Brain pericyte (primary cell): ENCODE data around the gene PRKN.
"Not testable (repeated sequence)": the region's sequence is repeated elsewhere in the genome, so short reads cannot be mapped to it uniquely, and the experiment has no call there.

Source experiments
- DNase-seq: peaks from one replicate; pipeline ENCODE4 v3.0.0-alpha.2; 2012; ENCODE audit warnings: low read depth, low spot score

Gene PRKN

GRCh38 chr6:161498359-161498758 is 1229.2 kb downstream of the PRKN start:
- DNase-seq: no peak

- no peak for DNase-seq
These were observed 1230.6 kb downstream of the PRKN start for GRCh38 chr6:161496941-161497340.

DNA sequence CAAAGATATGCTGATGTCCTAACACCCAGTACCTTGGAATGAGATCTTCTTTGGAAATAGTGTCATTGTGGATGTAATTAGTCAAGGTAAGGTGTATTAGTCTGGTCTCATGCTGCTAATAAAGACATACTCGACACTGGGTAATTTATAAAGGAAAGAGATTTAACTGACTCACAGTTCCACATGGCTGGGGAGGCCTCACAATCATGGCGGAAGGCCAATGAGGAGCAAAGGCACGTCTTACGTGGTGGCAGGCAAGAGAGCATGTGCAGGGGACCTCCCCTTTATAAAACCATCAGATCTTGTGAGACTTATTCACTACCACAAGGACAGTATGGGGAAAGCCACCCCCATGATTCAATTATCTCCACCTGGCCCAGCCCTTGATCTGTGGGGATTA is 1231.3 kb downstream of the PRKN start:
- not testable (repeated sequence) for DNase-seq

DNA sequence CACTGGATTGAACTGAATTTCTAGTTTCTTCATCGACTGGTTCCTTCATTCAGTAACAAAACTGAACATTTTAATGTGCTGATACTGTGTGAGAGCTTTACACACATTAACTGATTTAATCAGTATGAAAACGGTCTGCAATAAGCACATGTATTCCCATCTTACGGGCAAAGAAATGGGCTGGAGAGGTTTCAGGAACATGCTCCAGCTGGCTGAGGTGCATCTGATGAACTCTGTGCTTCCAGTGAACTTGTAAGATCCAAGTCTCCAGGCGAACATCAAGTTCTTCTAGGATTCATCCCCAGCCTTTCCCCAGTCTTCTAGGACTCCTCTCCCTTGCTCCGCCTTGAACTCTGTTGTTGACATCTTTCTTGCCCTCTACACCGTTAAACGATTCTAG is 1233.0 kb downstream of the PRKN start:
- DNase-seq: no peak

DNA sequence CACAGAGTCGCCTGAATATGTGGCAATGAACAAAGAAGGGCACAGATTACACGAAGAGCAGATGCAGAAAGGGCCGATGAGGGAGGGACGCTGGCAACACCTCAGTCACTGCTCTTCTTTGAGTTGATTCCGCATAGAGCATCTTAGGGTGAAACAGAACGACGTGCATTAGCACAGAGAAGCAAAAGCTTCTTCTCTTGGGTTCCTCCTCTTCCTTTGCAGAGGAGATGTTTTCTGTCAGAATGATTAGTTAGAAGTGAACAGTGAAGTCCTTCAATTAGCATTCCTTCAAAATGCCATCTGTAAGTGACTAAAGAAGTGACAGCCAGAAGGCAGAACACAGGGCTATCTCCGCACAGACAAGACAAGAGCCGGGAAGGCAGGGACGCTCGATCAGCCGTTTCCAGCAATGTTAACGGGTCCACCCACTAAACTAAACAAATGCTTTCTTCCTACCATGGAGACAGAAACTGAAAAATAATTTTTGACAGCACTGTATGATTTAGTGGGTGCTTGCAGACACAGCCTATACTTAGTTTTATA is 1233.9 kb downstream of the PRKN start:
- no peak for DNase-seq

GRCh38 chr6:161489626-161490306 is 1237.8 kb downstream of the PRKN start:
- DNase-seq: no peak

- no peak for DNase-seq
These were observed 1239.9 kb downstream of the PRKN start for GRCh38 chr6:161487694-161488093.

DNA sequence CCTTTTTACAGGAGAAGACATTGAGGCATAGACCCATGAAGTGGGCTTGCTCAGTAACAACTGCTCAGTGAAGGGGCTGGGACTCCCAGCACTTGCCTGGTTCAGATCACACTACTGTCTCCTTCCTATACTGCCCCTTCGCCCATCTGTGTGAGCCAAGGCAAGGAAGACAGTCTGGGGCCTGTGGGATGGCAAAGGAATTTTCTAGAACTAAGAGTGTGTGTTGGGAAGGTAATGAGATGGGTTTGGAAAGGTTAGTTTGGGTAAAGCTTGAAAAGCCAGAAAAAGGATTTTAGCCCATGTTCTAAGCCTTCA is 1240.4 kb downstream of the PRKN start:
- DNase-seq: no peak

DNA sequence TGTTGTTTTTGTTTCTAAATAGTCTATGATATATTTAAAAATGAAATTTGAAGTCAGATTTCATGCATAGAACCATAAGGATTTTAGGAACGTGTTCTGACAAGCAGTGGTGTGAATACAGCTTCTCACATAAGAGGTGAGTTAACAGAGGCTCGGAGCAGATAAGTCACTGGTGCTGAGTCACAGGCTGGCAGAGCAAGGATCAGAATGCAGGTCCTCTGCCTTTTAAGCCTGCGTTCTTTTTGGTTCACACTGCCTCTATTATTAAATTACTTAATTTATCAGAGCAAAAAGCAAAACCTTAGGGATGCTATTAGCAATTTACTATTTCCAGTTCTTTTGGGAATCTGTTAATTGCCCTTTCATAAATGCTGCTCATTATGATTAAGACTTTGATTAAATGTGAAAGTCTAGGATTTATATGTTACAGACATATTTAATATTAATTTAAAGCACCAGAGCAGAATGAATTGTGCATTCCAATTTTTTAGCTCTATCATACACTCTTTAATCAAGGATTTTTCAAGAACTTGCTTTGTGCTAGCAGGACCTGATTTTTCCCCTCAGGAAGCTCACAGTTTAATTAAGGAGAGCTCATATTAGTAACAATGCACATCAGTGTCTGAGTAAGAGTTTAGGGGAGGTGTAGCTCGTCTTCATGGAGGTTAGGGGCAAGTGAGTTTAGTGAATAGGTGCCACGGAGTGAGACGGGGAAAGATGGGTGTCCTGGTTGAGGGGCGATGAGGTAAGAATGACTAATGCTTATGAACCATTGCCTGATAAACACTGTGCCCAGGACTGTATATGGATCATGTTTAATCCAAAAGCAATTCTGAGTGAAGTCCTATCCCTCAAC is 1241.0 kb downstream of the PRKN start:
- DNase-seq: no peak

DNA sequence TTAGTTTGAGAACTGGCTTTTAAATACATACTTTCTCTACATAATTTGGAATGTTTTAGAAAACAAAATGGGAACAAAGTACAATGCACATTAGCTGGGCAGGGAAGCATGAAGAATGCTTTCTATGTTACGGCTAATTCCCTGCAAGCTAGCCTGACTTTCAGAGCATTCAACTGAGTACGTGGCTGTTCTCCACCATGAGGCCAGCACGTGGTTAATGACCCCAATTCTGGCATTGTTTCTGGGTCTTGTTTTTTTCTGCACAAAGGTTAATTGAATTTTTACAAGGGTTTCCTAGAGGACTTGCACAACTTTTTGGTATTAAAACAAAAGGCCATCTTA is 1245.1 kb downstream of the PRKN start:
- no peak for DNase-seq

DNA sequence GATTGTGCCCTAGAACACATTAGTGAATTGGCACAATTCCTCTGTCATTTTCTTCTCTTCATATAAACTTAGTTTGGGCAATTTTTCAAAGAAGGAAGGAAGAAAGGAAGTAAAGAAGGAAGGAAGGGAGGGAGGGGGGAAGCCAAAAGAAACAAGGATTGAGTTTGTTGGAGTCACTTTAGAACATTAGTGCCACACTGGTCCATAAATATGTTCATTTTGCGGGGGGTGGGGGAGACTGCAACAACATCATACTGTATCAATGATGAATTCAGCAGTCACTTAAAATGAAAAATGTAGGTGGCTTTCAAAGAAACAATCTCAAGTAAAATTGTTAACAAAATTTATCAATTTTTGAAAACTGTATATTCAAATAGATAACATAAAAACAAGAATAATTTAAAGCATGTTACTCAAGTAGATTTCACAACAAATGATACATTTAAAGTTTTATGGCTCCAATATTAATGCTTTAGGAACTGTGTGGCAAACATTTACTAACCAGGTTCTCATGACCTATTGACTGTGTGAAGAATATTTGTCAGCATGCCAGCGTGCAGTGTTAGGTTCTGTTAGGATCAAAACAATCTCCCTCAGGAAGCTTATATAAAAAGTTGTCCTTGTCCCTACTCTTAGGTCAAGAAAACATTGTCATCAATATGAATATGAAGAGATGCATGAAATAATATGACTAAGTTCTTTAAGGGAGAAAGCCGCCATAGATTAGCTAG is 1245.6 kb downstream of the PRKN start:
- DNase-seq: no peak

- DNase-seq: no peak
These were observed 1247.0 kb downstream of the PRKN start for GRCh38 chr6:161480421-161481155.

DNA sequence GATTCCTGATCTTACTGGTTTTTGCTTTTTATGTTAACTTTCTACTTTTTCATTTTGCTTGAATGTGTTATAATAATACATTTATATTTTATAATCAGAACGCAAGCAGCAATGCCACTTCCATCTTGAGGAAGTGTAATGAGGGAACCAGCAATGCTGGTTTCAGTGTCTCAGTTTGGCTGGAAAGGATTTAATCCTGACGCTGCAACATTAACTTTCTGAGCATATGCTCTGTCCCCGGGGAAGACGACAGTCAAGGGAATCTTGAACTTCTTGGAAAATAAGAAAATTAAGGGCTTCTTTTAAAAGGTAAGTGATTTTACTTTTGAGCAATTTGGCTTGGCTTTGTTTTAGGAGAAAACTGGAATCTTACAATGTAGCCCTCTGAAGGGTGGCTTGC is 1248.2 kb downstream of the PRKN start:
- DNase-seq: no peak

DNA sequence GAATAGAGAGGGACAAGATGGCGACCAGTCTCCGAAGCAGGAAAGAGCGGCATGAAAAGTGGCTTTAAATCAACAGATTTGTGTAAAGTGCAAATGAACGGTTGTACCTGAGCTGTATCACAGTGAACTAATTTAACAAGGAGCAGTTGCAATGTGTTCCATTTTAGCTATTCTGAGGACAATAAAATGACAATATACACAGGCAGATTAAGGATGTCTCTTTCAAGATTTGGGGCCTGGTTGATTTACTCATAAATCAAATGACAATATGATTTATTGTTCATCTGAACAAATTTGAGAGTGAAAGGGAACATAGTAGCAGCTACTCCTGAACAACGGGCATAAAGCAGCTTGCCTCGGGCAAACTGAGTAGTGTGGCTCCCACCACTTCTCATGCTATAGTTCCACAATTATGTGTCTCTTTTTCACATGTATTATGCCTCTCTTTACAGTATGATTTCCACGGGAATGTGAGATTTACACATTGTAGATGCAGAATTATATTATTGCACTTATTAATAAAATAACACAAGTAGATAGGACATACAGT is 1249.6 kb downstream of the PRKN start:
- DNase-seq: no peak

GRCh38 chr6:161476711-161477110 is 1250.9 kb downstream of the PRKN start:
- no peak for DNase-seq

- no peak for DNase-seq
These were observed 1262.2 kb downstream of the PRKN start for GRCh38 chr6:161465403-161465802.

GRCh38 chr6:161463071-161463470 is 1264.5 kb downstream of the PRKN start:
- DNase-seq: no peak

DNA sequence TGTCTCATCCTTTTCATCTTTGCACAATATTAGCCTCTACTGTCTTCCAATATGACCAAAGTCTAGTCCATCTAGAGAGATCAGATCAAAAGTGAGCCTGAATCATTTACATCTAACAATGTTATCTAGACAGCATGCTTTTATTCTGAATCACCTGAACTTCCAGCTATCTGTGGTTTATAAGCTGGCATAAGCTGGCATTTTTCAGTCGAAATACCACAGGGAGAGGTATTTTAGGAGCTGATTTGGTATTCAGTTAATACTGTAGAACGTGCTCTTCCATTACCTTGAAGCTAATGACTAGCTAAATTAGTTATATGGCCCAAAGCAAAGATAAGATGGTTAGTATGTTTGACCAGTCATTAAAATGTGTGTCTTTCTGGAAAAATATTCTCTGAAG is 1265.4 kb downstream of the PRKN start:
- no peak for DNase-seq

GRCh38 chr6:161459008-161459615 is 1268.5 kb downstream of the PRKN start:
- DNase-seq: no peak

DNA sequence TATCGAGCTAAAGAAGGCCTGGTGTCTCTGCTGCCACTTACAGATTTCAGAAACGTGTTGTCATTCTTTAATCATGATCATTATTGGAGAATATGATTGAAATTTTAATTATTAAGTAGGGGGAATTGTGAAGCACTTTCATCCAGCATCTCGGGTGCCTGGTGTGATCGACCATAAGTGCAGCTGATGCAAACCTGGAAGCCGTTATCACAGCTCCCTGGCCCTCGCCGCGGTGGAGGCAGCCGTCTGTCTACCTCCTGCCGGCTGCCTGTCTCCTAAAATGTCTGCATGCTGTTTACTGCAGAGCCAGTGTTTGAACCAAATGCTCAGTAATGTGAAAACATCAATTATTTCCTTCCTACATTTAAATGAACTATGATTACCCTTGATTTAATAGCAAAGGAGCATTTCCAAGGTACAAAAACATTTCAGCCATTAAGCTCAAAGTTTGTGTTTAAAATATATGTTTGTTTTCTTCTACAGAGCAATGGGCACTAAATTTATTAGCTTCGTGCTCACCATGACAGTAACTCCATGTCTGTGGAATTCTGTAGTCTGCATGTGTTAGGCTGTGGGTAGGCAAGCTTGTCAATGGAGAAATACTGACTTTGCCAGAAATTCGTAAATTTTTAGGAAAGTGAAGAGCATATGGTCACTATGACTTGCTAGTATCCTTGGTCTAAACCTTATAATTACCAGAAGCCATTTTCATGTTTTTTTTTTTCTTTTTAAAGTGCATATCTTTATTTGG is 1269.2 kb downstream of the PRKN start:
- DNase-seq: no peak
